ACC112 (cell line): ENCODE measurements around the gene IQUB.
"Not testable (repeated sequence)": the region's sequence is repeated elsewhere in the genome, so short reads cannot be mapped to it uniquely, and the experiment has no call there.

ENCODE experiments used
- H2AFZ ChIP-seq: fragments of 200-600 bp; sonication (generic); one replicate; pipeline ENCODE4 v1.6.0; 2017; ENCODE audit warnings: antibody characterized with exemption, low read length; ENCODE audit not compliant: unreplicated experiment
- H3K27ac ChIP-seq: fragments of 200-600 bp; sonication (generic); 2 replicates; pipeline ENCODE4 v1.5.1; 2014; ENCODE audit warnings: low read depth, mild to moderate bottlenecking, antibody characterized with exemption, low read length, moderate library complexity
- H3K27me3 ChIP-seq: fragments of 200-600 bp; sonication (generic); 2 replicates; pipeline ENCODE4 v1.6.1; 2014; ENCODE audit warnings: mild to moderate bottlenecking, antibody characterized with exemption, low read length, moderate library complexity, mixed read lengths; ENCODE audit not compliant: insufficient read depth
- H3K36me3 ChIP-seq: fragments of 200-600 bp; sonication (generic); 2 replicates; pipeline ENCODE4 v1.6.1; 2016; ENCODE audit warnings: mild to moderate bottlenecking, antibody characterized with exemption, low read length, moderate library complexity, mixed read lengths; ENCODE audit not compliant: insufficient read depth
- H3K4me1 ChIP-seq: fragments of 200-600 bp; sonication (generic); one replicate; pipeline ENCODE4 v1.6.1; 2016; ENCODE audit warnings: low read length, mixed read lengths; ENCODE audit not compliant: insufficient read depth, unreplicated experiment, control insufficient read depth
- H3K4me3 ChIP-seq: fragments of 200-600 bp; sonication (generic); 2 replicates; pipeline ENCODE4 v1.5.1; 2014; ENCODE audit warnings: mild to moderate bottlenecking, low read depth, low read length
- H3K79me2 ChIP-seq: fragments of 200-600 bp; sonication (generic); one replicate; pipeline ENCODE4 v1.6.0; 2016; ENCODE audit warnings: low read length; ENCODE audit not compliant: control insufficient read depth, unreplicated experiment, insufficient read depth

The IQUB gene

GRCh38 chr7:123569352-123570010, 35.1 kb upstream of the IQUB start:
- Histone ChIP-seq H3K4me1 (no peaks in the 10 kb centered on the region), H3K36me3 (no peaks in the 10 kb centered on the region), H3K27ac (no peak overlapping the region), H3K27me3 (no peaks in the 10 kb centered on the region), H3K4me3 (no peak overlapping the region), H3K79me2 (no peaks in the 10 kb centered on the region), H2AFZ (no peak overlapping the region)

- Histone ChIP-seq H2AFZ (no peak overlapping the region), H3K4me1 (no peaks in the 10 kb centered on the region), H3K4me3 (no peak overlapping the region), H3K27ac (no peak overlapping the region), H3K27me3 (no peaks in the 10 kb centered on the region), H3K36me3 (no peaks in the 10 kb centered on the region), H3K79me2 (peaks cover 3% of the 10 kb centered on the region)
Observed at GRCh38 chr7:123562121-123562520, 27.7 kb upstream of the IQUB start.

- peaks cover 10% of the 10 kb centered on the region for H3K4me1 ChIP-seq
- H3K79me2 ChIP-seq = peaks cover 18% of the 10 kb centered on the region
- H3K36me3 ChIP-seq = no peaks in the 10 kb centered on the region
- peak overlapping the region; percentile 96 for H3K4me3 ChIP-seq
- peak overlapping the region; percentile 96 for H2AFZ ChIP-seq
- H3K27ac ChIP-seq = peak overlapping the region; percentile 66
- H3K27me3 ChIP-seq = no peaks in the 10 kb centered on the region
Observed at GRCh38 chr7:123558289-123558874, 24.0 kb upstream of the IQUB start.

GRCh38 chr7:123557398-123558288, 23.2 kb upstream of the IQUB start, which contains the start of gene NDUFA5:
TSS of gene NDUFA5 (minus strand) at chr7:123557818. CDS start at chr7:123557795, 23 bp downstream.
- H3K27ac ChIP-seq = peak within 1 kb of the TSS; percentile 70

GRCh38 chr7:123557016-123557397, 22.6 kb upstream of the IQUB start:
- H3K4me3 ChIP-seq = peak overlapping the region; percentile 96
- H3K79me2 ChIP-seq = peaks cover 18% of the 10 kb centered on the region
- peaks cover 8% of the 10 kb centered on the region; the same call in 1 of the 2 replicates for H3K36me3 ChIP-seq
- H3K27ac ChIP-seq = peak overlapping the region; percentile 70
- H3K27me3 ChIP-seq = no peaks in the 10 kb centered on the region
- peaks cover 10% of the 10 kb centered on the region for H3K4me1 ChIP-seq
- H2AFZ ChIP-seq = peak overlapping the region; percentile 81

More at GRCh38 chr7:123557398-123558288, 23.2 kb upstream of the IQUB start, which contains the start of gene NDUFA5:
- H3K79me2 ChIP-seq = peaks cover 18% of the 10 kb centered on the region
- peak within 1 kb of the TSS; percentile 96 for H3K4me3 ChIP-seq
- H3K4me1 ChIP-seq = peaks cover 10% of the 10 kb centered on the region
- H3K27me3 ChIP-seq = no peaks in the 10 kb centered on the region
- peak within 1 kb of the TSS; percentile 96 for H2AFZ ChIP-seq
- peaks cover 6% of the 10 kb centered on the region; the same call in 1 of the 2 replicates for H3K36me3 ChIP-seq

GRCh38 chr7:123555484-123555883, 21.1 kb upstream of the IQUB start:
- Histone ChIP-seq H3K4me1 (peaks cover 10% of the 10 kb centered on the region), H3K27me3 (no peaks in the 10 kb centered on the region), H3K79me2 (peaks cover 18% of the 10 kb centered on the region), H3K27ac (no peak overlapping the region), H3K36me3 (peaks cover 10% of the 10 kb centered on the region; the same call in 1 of the 2 replicates), H2AFZ (no peak overlapping the region), H3K4me3 (no peak overlapping the region; the same call in 1 of the 2 replicates)

- Histone ChIP-seq H2AFZ (no peak overlapping the region), H3K36me3 (peaks cover 18% of the 10 kb centered on the region; the same call in 1 of the 2 replicates), H3K4me1 (peaks cover 15% of the 10 kb centered on the region), H3K27ac (no peak overlapping the region), H3K27me3 (no peaks in the 10 kb centered on the region), H3K79me2 (peaks cover 18% of the 10 kb centered on the region), H3K4me3 (no peak overlapping the region)
Observed at GRCh38 chr7:123553159-123553558, 18.8 kb upstream of the IQUB start.

GRCh38 chr7:123552641-123553040, 18.2 kb upstream of the IQUB start:
- Histone ChIP-seq H2AFZ (no peak overlapping the region), H3K27me3 (no peaks in the 10 kb centered on the region), H3K36me3 (peaks cover 18% of the 10 kb centered on the region; the same call in 1 of the 2 replicates), H3K27ac (no peak overlapping the region), H3K79me2 (peaks cover 20% of the 10 kb centered on the region), H3K4me1 (peaks cover 17% of the 10 kb centered on the region), H3K4me3 (no peak overlapping the region)

- Histone ChIP-seq H3K36me3 (peaks cover 18% of the 10 kb centered on the region; the same call in 1 of the 2 replicates), H3K4me1 (peaks cover 17% of the 10 kb centered on the region), H3K79me2 (peaks cover 21% of the 10 kb centered on the region)
- not testable (repeated sequence) for H3K27me3 ChIP-seq, H3K27ac ChIP-seq, H3K4me3 ChIP-seq, H2AFZ ChIP-seq
Observed at GRCh38 chr7:123552134-123552533, 17.7 kb upstream of the IQUB start.

GRCh38 chr7:123548406-123548805, 14.0 kb upstream of the IQUB start:
- Histone ChIP-seq H3K4me1 (peaks cover 7% of the 10 kb centered on the region), H3K27ac (no peak overlapping the region; the same call in 1 of the 2 replicates), H3K79me2 (peaks cover 7% of the 10 kb centered on the region), H3K36me3 (peaks cover 18% of the 10 kb centered on the region; the same call in 1 of the 2 replicates), H3K4me3 (no peak overlapping the region), H2AFZ (no peak overlapping the region), H3K27me3 (no peaks in the 10 kb centered on the region)
